Cardiac fibroblast (primary cell): ENCODE measurements around the gene DCC.

Experiments used
- DNase-seq, 2 donors: peaks; one replicate each; pipeline versions ENCODE4 v3.0.0 to v3.0.0-alpha.2; 2010; ENCODE audit warnings: low read depth in 2 of 2
- H3K4me3 ChIP-seq, 2 donors: replicated peaks in 1 of 2; 1 replicate in 1 of 2; 2 replicates in 1 of 2; pipeline ENCODE4 v1.5.1; 2011; ENCODE audit warnings: low read depth in 2 of 2, low read length in 2 of 2, mild to moderate bottlenecking in 2 of 2, moderate library complexity in 1 of 2
- TF ChIP-seq, protein P1 (sequence below): IDR thresholded peaks from one replicate; pipeline ENCODE4 v1.5.1; 2011; ENCODE audit warnings: low read depth, mild to moderate bottlenecking, low read length, inconsistent platforms

Gene DCC

DNA sequence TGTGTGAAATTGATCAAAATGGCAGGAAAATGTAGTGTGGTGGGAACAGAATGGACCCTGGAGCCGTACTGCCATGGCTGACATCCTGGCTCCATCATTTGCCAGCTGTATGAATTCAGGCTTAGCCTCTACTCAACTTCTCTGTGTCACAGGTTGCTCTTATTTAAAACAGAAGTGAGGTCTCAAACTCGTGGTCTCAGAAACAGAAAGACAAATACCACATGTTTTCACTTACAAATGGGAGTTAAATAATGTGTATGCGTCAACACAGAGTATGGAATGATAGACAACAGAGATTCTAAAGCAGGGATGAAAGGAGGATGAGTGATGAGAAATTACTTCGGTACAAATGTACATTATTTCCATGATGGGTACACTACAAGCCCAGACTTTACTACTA lies 227.4 kb downstream of the DCC start:
- H3K4me3 ChIP-seq, result no peak overlapping the region
- DNase-seq, result no peak
- TF ChIP-seq, protein P1, sequence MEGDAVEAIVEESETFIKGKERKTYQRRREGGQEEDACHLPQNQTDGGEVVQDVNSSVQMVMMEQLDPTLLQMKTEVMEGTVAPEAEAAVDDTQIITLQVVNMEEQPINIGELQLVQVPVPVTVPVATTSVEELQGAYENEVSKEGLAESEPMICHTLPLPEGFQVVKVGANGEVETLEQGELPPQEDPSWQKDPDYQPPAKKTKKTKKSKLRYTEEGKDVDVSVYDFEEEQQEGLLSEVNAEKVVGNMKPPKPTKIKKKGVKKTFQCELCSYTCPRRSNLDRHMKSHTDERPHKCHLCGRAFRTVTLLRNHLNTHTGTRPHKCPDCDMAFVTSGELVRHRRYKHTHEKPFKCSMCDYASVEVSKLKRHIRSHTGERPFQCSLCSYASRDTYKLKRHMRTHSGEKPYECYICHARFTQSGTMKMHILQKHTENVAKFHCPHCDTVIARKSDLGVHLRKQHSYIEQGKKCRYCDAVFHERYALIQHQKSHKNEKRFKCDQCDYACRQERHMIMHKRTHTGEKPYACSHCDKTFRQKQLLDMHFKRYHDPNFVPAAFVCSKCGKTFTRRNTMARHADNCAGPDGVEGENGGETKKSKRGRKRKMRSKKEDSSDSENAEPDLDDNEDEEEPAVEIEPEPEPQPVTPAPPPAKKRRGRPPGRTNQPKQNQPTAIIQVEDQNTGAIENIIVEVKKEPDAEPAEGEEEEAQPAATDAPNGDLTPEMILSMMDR, result no peak

DNA sequence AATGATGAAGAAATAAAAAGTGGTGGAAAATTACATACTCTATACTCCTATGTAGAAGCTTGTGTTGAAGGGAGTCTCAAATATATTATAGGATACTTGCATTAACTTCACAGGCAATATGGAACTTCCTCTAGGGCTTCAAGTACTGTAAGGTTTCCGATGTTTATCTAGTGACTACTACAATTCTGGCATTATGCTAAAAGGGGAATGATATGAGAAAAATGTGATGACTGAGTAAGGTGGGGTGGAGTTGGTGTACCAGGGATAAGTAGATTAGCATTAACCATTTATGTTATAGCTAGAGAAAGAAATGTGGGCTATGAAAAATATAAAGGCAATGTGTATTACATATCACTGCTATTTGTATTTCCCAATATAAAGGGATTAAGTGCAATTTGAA lies 229.5 kb downstream of the DCC start:
- peak in 1 of 2 donors; percentile 1 for DNase-seq

DNA sequence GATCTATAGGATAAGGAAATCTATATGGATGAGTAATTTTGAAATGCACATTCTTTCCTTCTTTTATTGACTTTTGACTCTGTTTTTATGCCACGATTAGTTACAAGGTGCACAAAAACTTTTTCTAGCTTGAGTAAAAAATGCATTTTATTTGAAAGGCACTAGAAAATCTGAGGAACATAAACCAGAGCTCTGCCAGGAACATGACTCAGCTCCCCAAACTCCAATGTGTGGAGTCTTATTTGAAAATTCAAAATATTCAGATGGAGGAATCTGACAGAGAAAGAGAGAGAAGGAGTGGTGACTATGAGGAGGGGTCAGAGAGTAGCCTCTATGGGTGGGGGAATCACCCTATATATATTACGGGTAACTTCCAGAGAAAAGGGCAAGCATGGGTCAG lies 231.0 kb downstream of the DCC start:
- DNase-seq, result no peak

More for the DNA sequence above, 229.5 kb downstream of the DCC start:
- no peak overlapping the region for H3K4me3 ChIP-seq
- TF ChIP-seq, protein P1, result no peak

DNA sequence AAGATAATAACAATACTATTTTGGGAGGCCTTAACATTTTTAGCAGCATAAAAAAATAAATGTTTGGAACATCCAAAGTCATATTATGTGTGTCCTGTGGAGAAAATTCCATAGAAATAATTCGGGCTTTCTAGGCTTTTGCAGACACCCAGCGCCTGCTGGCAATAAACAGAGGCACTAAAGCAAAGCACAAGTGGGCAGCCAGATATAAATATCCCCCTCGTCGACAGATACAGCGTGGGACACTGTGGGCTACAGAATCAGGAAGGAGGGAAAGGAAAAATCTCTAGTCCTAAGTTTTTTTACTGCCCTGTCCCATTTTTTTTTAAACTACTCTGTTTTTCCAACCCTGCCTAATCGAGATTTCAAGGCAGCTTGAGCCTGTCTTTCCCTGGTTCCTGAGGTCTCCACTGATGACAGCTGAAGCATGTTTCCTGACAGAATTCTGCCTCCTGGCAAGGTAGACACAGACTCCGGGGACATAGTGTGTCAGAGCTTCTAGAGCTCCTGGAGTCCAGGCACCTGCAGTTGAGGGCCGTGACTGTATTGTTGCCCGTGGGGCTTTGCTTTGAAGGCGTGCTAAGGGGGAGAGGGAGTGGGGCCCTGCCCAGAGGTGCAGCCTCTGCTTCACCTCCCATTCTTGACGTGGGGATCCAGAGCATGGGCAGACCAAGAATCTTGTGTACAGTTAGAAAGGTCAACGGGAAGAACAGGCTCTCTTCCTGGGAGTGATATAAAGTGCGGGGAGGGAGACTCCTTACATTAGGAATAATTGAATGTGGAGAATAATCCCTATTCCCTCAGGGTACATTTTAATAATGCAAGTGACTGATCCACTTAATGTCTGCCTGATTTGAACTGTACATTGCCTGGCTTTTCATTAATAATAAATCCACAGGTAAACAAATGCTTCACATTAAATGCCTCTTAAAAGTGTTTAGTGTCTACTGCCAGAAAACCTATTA lies 232.3 kb downstream of the DCC start:
- no peak for DNase-seq
- no peak overlapping the region for H3K4me3 ChIP-seq
- TF ChIP-seq, protein P1, result no peak

More for the DNA sequence above, 231.0 kb downstream of the DCC start:
- TF ChIP-seq, protein P1, result no peak
- H3K4me3 ChIP-seq, result no peak overlapping the region

DNA sequence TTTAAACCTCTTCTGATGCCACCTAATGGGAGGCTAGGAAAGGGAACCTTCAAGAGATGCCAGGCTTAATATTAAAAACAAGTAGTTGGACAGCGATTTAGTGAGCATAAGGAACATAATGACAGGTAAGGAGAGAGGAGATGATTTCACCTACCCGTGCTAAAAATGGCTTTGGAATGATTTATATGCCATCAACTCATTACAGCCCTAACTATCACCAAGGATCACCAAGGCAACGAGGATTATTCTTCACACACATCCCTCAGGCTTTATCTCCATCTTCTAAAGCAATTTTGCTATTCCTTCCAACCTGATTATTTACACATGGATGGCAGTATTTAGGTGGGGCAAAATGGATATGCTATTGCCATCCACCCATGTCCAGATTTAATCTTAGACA lies 237.8 kb downstream of the DCC start:
- TF ChIP-seq, protein P1, result no peak
- no peak for DNase-seq
- no peak overlapping the region for H3K4me3 ChIP-seq

DNA sequence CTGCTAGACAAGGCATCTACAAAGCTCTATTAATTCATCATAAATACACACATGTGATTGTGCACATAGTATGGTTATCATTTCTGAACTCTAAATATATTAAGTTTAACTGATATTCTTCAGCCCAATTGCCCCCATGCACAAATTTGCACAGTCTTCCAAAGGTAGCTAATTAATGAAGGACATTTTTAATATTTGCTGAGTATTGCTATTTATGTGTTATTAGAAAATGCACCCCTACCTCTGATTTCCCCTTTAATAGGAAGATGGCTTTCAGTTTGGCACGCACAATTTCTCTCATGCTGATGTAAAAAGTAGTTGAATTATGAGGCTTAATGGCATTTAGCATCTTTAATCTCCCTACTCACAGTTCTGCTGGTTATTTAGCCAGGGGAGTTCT lies 242.1 kb downstream of the DCC start:
- TF ChIP-seq, protein P1, result no peak
- H3K4me3 ChIP-seq, result no peak overlapping the region
- no peak for DNase-seq

DNA sequence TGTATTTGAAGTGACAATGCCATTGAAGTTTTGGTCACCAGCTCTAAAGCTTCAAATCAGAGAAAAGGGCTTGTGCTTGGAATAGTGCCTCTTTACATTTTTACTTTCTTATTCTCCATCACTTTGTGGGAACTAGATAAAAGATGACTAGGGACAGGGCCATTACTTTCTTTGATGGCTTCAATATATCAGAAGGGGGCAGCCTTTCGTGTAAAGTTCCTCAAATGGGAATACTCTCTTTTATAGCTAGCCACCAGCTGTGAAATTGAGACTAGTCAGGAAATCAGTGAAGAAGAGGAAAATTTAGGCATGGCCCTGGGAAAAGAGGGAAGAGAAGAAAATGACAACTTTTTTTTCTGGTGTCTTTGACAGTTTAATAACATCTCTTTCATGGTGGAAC lies 242.5 kb downstream of the DCC start:
- no peak for DNase-seq

More for the DNA sequence above, 242.5 kb downstream of the DCC start:
- H3K4me3 ChIP-seq, result no peak overlapping the region
- TF ChIP-seq, protein P1, result no peak
